K562 (cell line): ENCODE data around the gene CBFA2T3. TPM values are rescaled to one million over a fixed set of nuclear protein-coding genes. Genes with fewer than 3 reads are reported as not detected.
A peak's percentile ranks its signal among the peaks of the same experiment; 100 is the strongest.

Experiments
- ATAC-seq: fragments of 200-7000 bp; cut with Tn5 transposase; 3 replicates; pipeline ENCODE4 v1.9.1; 2020; ENCODE audit warnings: moderate library complexity
- BruUV-seq: library from RNA; stranded (reverse); fragments of 400-500 nt; replicated peaks from 2 replicates; lab custom pipeline; 2021; lab: Mats Ljungman, UMichigan
- CTCF ChIA-PET: fragments of 300-600 bp; formaldehyde crosslinking; extraction: SDS; loops from one replicate; lab custom pipeline; 2021; ENCODE audit warnings: low intra/inter-chr PET ratio; lab: Yijun Ruan, JAX
- POLR2A ChIA-PET: fragments of 300-600, 350-650 bp; sonication (Branson Sonifier 250); formaldehyde crosslinking; extraction: SDS; loops from one replicate; lab custom pipeline; 2021; ENCODE audit warnings: antibody characterized with exemption, inconsistent platforms; lab: Yijun Ruan, JAX
- DNase-seq, 4 experiments: peaks; one replicate each; pipeline versions ENCODE4 v3.0.0 to v3.0.0-alpha.2; 2011 to 2018; ENCODE audit warnings: low spot score in 3 of 4, mixed read lengths in 3 of 4; ENCODE audit errors: extremely low read depth in 1 of 4
- FAIRE-seq: peaks from 2 replicates; lab custom pipeline; 2011; peaks lifted over from hg19 to GRCh38; lab: Jason Lieb, UNC
- H2AFZ ChIP-seq: 2 replicates; pipeline ENCODE4 v1.6.0; 2011; ENCODE audit warnings: low read depth, low read length, control low read depth, inconsistent platforms
- H3K27ac ChIP-seq: fragments of 200-600 bp; 3 replicates; pipeline ENCODE4 v1.8.0; 2011; ENCODE audit warnings: low read depth, mild to moderate bottlenecking, control low read depth, inconsistent platforms, low read length, moderate library complexity, mixed read lengths; ENCODE audit errors: extremely low read depth
- H3K27me3 ChIP-seq, 2 experiments: fragments of 300-600 bp in 1 of 2; 2 replicates in 1 of 2; 3 replicates in 1 of 2; pipeline versions ENCODE4 v1.6.0 to v1.8.0; 2011; ENCODE audit warnings: inconsistent platforms in 2 of 2, low read length in 2 of 2, mild to moderate bottlenecking in 1 of 2, mixed read lengths in 1 of 2, moderate library complexity in 1 of 2; ENCODE audit not compliant: control insufficient read depth in 2 of 2, insufficient read depth in 2 of 2
- H3K36me3 ChIP-seq: fragments of 300-600 bp; 3 replicates; pipeline ENCODE4 v1.8.0; 2011; ENCODE audit warnings: mild to moderate bottlenecking, low read length, inconsistent platforms; ENCODE audit not compliant: control insufficient read depth, insufficient read depth
- H3K4me1 ChIP-seq, 2 experiments: fragments of 200-600 bp in 1 of 2; replicated peaks in 1 of 2; 2 replicates in 1 of 2; 3 replicates in 1 of 2; pipeline versions ENCODE4 v1.5.1 to v1.8.0; 2011; ENCODE audit warnings: inconsistent platforms in 2 of 2, low read length in 2 of 2, mild to moderate bottlenecking in 1 of 2, mixed read lengths in 1 of 2, moderate library complexity in 1 of 2; ENCODE audit not compliant: control insufficient read depth in 2 of 2, insufficient read depth in 2 of 2
- H3K4me2 ChIP-seq: 2 replicates; pipeline ENCODE4 v1.6.1; 2011; ENCODE audit warnings: low read length, control low read depth, inconsistent platforms, mixed read lengths; ENCODE audit not compliant: insufficient read depth
- H3K4me3 ChIP-seq: fragments of 200-600 bp; sonication (generic), shearing (Covaris generic); 2 replicates; pipeline ENCODE4 v1.5.1; 2016; ENCODE audit warnings: control low read depth, inconsistent platforms
- H3K79me2 ChIP-seq: fragments of 200-600 bp; 3 replicates; pipeline ENCODE4 v1.8.0; 2011; ENCODE audit warnings: low read length, inconsistent platforms; ENCODE audit not compliant: control insufficient read depth, insufficient read depth
- H3K9ac ChIP-seq, 2 experiments: 2 replicates each; pipeline versions ENCODE4 v1.6.0 to v1.6.1; 2011; ENCODE audit warnings: low read depth in 2 of 2, low read length in 2 of 2, control low read depth in 1 of 2, inconsistent platforms in 1 of 2, mild to moderate bottlenecking in 1 of 2, mixed read lengths in 1 of 2; ENCODE audit not compliant: insufficient read depth in 1 of 2
- H3K9me1 ChIP-seq: one replicate; pipeline ENCODE4 v1.6.0; 2011; ENCODE audit warnings: inconsistent platforms, mild to moderate bottlenecking, low read length, moderate library complexity; ENCODE audit not compliant: control insufficient read depth, insufficient read depth
- H3K9me3 ChIP-seq: replicated peaks from 2 replicates; pipeline ENCODE4 v1.5.1; 2011; ENCODE audit warnings: low read depth, low read length, inconsistent platforms; ENCODE audit not compliant: control insufficient read depth, insufficient read depth
- H4K20me1 ChIP-seq: replicated peaks from 2 replicates; pipeline ENCODE4 v1.6.1; 2011; ENCODE audit warnings: low read length, inconsistent platforms, mixed read lengths; ENCODE audit not compliant: control insufficient read depth, insufficient read depth
- WGBS: fragments of 100-300 bp; shearing (Covaris generic); methylation state at CpG from one replicate; pipeline ENCODE4 v1.1.6; 2016; ENCODE audit warnings: low coverage, mixed read lengths; ENCODE audit not compliant: insufficient coverage; ENCODE audit errors: missing lambda C conversion rate; 5-methylcytosine and 5-hydroxymethylcytosine counted together
- in situ Hi-C: fragments of 300-500 bp; cut with MboI; formaldehyde crosslinking; loops from 4 replicates; pipeline ENCODE4 v1.15.0; 2018; ENCODE audit warnings: inconsistent platforms, mixed read lengths
- intact Hi-C: fragments of 100-400 bp; cut with micrococcal nuclease; formaldehyde crosslinking; loops from 2 replicates; pipeline ENCODE4 v1.14.2; 2022
- polyA plus RNA-seq, 8 experiments: library from polyadenylated mRNA; depleted of rRNA in 4 of 8; stranded (reverse) in 5 of 8; unstranded in 3 of 8; fragments of >200 nt; fragmentation: Nextera tagmentation in 2 of 8; fragmentation: Illumina TruSeq in 1 of 8; extraction: Ambion mirVana in 2 of 8; extraction: Trizol in 1 of 8; gene quantifications; 2 replicates each; pipeline versions ENCODE4 v1.2.1 to v1.2.3, GENCODE V29; 2011 to 2014; ENCODE audit warnings: inconsistent platforms in 1 of 8, missing spikeins in 1 of 8
- total RNA-seq, 7 experiments: library from RNA; depleted of rRNA in 6 of 7; stranded (reverse); fragments of >200 nt in 6 of 7; fragmentation: Illumina TruSeq in 2 of 7; extraction: Trizol in 2 of 7; gene quantifications; 2 replicates each; pipeline versions ENCODE4 v1.2.1 to v1.2.3, GENCODE V29; 2011 to 2021; ENCODE audit warnings: low replicate concordance in 1 of 7
- TF ChIP-seq, protein P1 (sequence below), 2 experiments: fragments of 450-650 bp in 1 of 2; sonication (generic) in 1 of 2; formaldehyde crosslinking in 1 of 2; IDR thresholded peaks; 2 replicates each; pipeline versions ENCODE4 v1.7.1 to v1.9.0; 2016 to 2022; ENCODE audit warnings: inconsistent platforms in 1 of 2, mild to moderate bottlenecking in 1 of 2, missing genetic modification reagents in 1 of 2
- TF ChIP-seq, protein P2 (sequence below), 3 experiments: IDR thresholded peaks in 2 of 3; conservative IDR thresholded peaks in 1 of 3; 2 replicates each; pipeline ENCODE4 v1.5.1; 2011 to 2012; ENCODE audit warnings: low read length in 3 of 3, mild to moderate bottlenecking in 3 of 3, control low read depth in 2 of 3, improper control_type of control experiment in 1 of 3, inconsistent platforms in 1 of 3, low read depth in 1 of 3, mixed read lengths in 1 of 3, moderate library complexity in 1 of 3; ENCODE audit not compliant: insufficient read depth in 2 of 3

Gene CBFA2T3
- total and polyA plus RNA-seq, 9 of the 15 experiments (the other 6 are each of a cell fraction or from before 2014, with no cell fraction given): 2.3 to 145 (median 6.7) TPM

DNA sequence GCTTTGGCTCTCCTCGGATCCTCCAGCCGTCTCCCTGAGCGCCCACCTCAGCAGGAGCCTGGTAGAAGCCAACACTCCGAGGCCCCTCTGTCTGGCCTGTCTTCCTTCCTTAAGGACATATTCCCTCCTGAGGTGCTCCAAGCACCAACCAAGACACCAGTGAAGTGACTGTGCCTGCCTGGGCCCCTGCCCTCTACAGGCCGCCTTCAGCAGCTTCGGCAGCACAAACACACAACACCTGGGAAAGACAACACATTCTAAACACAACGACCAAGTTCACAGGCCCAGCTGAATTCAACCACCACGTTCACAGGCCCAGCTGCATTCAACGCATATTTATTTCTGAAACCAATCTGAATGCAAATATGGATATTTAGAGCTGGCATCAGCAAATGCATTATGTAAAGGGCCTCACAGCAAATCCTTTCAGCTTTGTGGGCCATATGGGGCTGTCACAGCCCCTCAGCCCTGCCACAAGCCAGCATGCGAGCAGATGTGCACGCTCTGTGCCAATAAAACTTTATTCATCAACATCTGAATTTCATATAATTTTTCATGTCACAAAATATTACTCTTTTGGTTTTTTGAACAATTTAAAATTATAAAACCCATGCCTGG, 132.5 kb downstream of the CBFA2T3 start:
- intact Hi-C loops (no loop called here), in situ Hi-C loops (no loop called here)
- Histone ChIP-seq H3K27me3 (no peaks in the 10 kb centered on the region), H3K9ac (no peak overlapping the region), H3K27ac (no peak overlapping the region), H3K79me2 (no peaks in the 10 kb centered on the region), H3K4me1 (peaks cover 0 to 43% of the 10 kb centered on the region in 2 experiments; a peak in 2 of 5 replicates), H3K4me3 (no peak overlapping the region), H2AFZ (no peak overlapping the region), H4K20me1 (no peaks in the 10 kb centered on the region), H3K4me2 (no peak overlapping the region), H3K9me3 (no peaks in the 10 kb centered on the region), H3K36me3 (no peaks in the 10 kb centered on the region; the same call in 2 of the 3 replicates), H3K9me1 (no peaks in the 10 kb centered on the region)
- BruUV-seq: no TSS peak
- CTCF ChIA-PET: no interaction called here
- FAIRE-seq: no peak
- POLR2A ChIA-PET: interaction anchor here (0.8 kb wide), 1 partner anchor 12 kb away, joined by 3 read pairs; no protein-coding TSS in a partner anchor
- peak; percentile 40; the same call in 2 of the 3 replicates for ATAC-seq
- DNase-seq: no peak
- 59% methylated on average over 11 of the region's 11 CpGs for WGBS
- TF ChIP-seq, protein P1, sequence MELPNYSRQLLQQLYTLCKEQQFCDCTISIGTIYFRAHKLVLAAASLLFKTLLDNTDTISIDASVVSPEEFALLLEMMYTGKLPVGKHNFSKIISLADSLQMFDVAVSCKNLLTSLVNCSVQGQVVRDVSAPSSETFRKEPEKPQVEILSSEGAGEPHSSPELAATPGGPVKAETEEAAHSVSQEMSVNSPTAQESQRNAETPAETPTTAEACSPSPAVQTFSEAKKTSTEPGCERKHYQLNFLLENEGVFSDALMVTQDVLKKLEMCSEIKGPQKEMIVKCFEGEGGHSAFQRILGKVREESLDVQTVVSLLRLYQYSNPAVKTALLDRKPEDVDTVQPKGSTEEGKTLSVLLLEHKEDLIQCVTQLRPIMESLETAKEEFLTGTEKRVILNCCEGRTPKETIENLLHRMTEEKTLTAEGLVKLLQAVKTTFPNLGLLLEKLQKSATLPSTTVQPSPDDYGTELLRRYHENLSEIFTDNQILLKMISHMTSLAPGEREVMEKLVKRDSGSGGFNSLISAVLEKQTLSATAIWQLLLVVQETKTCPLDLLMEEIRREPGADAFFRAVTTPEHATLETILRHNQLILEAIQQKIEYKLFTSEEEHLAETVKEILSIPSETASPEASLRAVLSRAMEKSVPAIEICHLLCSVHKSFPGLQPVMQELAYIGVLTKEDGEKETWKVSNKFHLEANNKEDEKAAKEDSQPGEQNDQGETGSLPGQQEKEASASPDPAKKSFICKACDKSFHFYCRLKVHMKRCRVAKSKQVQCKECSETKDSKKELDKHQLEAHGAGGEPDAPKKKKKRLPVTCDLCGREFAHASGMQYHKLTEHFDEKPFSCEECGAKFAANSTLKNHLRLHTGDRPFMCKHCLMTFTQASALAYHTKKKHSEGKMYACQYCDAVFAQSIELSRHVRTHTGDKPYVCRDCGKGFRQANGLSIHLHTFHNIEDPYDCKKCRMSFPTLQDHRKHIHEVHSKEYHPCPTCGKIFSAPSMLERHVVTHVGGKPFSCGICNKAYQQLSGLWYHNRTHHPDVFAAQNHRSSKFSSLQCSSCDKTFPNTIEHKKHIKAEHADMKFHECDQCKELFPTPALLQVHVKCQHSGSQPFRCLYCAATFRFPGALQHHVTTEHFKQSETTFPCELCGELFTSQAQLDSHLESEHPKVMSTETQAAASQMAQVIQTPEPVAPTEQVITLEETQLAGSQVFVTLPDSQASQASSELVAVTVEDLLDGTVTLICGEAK (IDR thresholded peaks at IDR 0.05): peak; percentile 89
- TF ChIP-seq, protein P1 (CRISPR knock-in tag; IDR thresholded peaks at IDR 0.05): peak; percentile 78
- TF ChIP-seq, protein P2, sequence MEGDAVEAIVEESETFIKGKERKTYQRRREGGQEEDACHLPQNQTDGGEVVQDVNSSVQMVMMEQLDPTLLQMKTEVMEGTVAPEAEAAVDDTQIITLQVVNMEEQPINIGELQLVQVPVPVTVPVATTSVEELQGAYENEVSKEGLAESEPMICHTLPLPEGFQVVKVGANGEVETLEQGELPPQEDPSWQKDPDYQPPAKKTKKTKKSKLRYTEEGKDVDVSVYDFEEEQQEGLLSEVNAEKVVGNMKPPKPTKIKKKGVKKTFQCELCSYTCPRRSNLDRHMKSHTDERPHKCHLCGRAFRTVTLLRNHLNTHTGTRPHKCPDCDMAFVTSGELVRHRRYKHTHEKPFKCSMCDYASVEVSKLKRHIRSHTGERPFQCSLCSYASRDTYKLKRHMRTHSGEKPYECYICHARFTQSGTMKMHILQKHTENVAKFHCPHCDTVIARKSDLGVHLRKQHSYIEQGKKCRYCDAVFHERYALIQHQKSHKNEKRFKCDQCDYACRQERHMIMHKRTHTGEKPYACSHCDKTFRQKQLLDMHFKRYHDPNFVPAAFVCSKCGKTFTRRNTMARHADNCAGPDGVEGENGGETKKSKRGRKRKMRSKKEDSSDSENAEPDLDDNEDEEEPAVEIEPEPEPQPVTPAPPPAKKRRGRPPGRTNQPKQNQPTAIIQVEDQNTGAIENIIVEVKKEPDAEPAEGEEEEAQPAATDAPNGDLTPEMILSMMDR (IDR thresholded peaks at IDR 0.05 in 2 of 3, conservative IDR thresholded peaks at IDR 0.05 in 1 of 3; ENCODE audit: insufficient read depth in 2 of 3, low read depth in 1 of 3, low read length in 3 of 3): peak in 1 of 3 experiments; percentile 20; a peak in 1 of 6 replicates
